ENCODE data around the gene MPEG1.

MPEG1 gene

GRCh38 chr11:59191095-59191494 is 21.6 kb downstream of the MPEG1 start:
- TF ChIP-seq CTCF (IDR thresholded peaks at IDR 0.05; ENCODE audit: low read depth, low read length) = no peak
- H3K4me3 ChIP-seq (ENCODE audit: low read depth, low read length) = no peak overlapping the region

GRCh38 chr11:59189986-59190385 is 22.7 kb downstream of the MPEG1 start:
- no peak overlapping the region for H3K4me3 ChIP-seq (ENCODE audit: low read depth, low read length)
- no peak for TF ChIP-seq CTCF (IDR thresholded peaks at IDR 0.05; ENCODE audit: low read depth, low read length)

GRCh38 chr11:59188954-59189353 is 23.8 kb downstream of the MPEG1 start:
- no peak for TF ChIP-seq CTCF (IDR thresholded peaks at IDR 0.05; ENCODE audit: low read depth, low read length)
- H3K4me3 ChIP-seq (ENCODE audit: low read depth, low read length) = no peak overlapping the region

- no peak for TF ChIP-seq CTCF (IDR thresholded peaks at IDR 0.05; ENCODE audit: low read depth, low read length)
- no peak overlapping the region for H3K4me3 ChIP-seq (ENCODE audit: low read depth, low read length)
Measured at GRCh38 chr11:59187587-59187986, 25.1 kb downstream of the MPEG1 start.

- no peak for TF ChIP-seq CTCF (IDR thresholded peaks at IDR 0.05; ENCODE audit: low read depth, low read length)
- H3K4me3 ChIP-seq (ENCODE audit: low read depth, low read length) = no peak overlapping the region
Measured at GRCh38 chr11:59187035-59187434, 25.7 kb downstream of the MPEG1 start.

- peak; percentile 74 for TF ChIP-seq CTCF (IDR thresholded peaks at IDR 0.05; ENCODE audit: low read depth, low read length)
- no peak overlapping the region for H3K4me3 ChIP-seq (ENCODE audit: low read depth, low read length)
Measured at GRCh38 chr11:59186130-59186594, 26.6 kb downstream of the MPEG1 start.

- no peak overlapping the region for H3K4me3 ChIP-seq (ENCODE audit: low read depth, low read length)
- no peak for TF ChIP-seq CTCF (IDR thresholded peaks at IDR 0.05; ENCODE audit: low read depth, low read length)
Measured at GRCh38 chr11:59185386-59185945, 27.3 kb downstream of the MPEG1 start.
